GM21723 (cell line): ENCODE measurements around the gene DNAH14.
"Not testable (repeated sequence)": the region's sequence is repeated elsewhere in the genome, so short reads cannot be mapped to it uniquely, and the experiment has no call there.

Experiments used
- ATAC-seq: cut with Tn5 transposase; IDR thresholded peaks from one replicate; pipeline ENCODE4 v1.9.1; 2021; ENCODE audit warnings: mild to moderate bottlenecking, moderate library complexity; ENCODE audit not compliant: unreplicated experiment

Gene DNAH14

GRCh38 chr1:225335098-225335778, 405.8 kb downstream of the DNAH14 start:
- not testable (repeated sequence) for ATAC-seq

- ATAC-seq: no peak
Observed at GRCh38 chr1:225338545-225338944, 409.1 kb downstream of the DNAH14 start.

- ATAC-seq: no peak
Observed at GRCh38 chr1:225341642-225342041, 412.2 kb downstream of the DNAH14 start.

- no peak for ATAC-seq
Observed at GRCh38 chr1:225342695-225343094, 413.2 kb downstream of the DNAH14 start.

DNA sequence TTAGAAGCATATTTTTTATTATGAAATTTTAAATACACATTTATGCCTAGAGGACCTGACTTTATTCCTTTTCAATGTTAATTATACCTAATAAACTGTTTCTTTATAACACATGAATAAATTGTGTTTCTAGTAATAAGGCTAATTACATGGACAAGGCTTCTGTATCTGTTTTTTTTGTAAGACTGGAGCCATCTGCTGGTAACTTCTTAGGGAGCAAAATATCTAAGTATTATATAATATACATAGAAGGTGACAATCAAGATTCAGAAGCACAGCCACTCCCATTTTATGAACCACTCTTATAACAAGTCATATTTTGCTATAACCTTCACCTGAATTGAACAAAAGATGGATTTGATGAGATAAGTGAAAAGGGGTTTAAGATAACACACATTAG, 414.1 kb downstream of the DNAH14 start:
- ATAC-seq: no peak

- no peak for ATAC-seq
Observed at GRCh38 chr1:225347123-225347683, 417.7 kb downstream of the DNAH14 start.

DNA sequence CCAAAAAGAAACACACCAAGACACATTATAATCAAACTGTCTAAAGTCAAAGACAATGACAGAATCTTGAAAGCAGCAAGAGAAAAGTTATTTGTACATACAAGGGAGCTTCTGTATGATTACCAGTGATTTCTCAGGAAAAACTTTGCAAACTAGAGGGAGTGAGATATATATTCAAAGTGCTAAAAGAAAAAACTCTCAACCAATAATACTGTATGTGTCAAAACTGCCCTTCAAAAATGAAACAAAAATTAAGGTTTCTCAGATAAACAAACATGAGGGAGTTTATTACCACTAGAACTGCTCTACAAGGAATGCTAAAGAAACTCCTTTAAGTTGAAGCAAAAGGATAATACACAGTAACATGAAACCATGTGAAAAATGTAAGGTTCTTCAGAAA, 418.9 kb downstream of the DNAH14 start:
- ATAC-seq: no peak

GRCh38 chr1:225349826-225350225, 420.4 kb downstream of the DNAH14 start:
- ATAC-seq: no peak

DNA sequence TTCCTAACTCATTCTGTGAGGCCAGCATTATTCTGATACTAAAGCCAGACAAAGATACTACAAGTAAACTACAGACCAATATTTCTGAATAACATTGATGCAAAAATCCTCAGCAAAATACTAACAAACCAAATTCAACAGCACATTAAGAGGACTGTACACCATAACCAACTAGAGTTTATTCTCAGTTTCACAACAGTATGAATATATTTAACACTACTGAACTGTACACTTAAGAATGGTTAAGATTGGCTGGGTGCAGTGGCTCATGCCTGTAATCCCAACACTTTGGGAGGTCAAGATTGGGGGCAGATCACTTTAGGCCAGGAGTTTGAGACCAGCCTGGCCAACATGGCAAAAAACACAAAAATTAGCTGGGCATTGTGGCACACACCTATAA, 421.4 kb downstream of the DNAH14 start:
- ATAC-seq: no peak

DNA sequence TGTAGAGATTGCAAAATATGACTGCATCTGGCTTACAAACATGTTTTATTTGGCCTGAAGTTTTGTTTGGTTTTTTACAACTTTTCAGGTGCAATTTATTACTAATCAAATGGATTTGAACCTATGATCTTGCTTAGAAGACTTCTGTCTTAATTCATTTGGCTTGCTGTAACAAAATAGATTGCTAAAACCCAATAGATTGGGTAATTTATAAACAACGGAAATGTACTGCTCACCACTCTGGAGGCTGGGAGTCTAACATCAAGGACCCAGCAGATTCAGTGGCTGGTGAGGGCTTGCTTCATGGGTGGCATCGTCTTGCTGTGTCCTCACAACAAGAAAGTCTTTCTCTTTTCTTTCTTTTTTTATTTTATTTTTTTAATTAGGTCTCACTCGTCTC, 425.4 kb downstream of the DNAH14 start:
- no peak for ATAC-seq

GRCh38 chr1:225355863-225356262, 426.4 kb downstream of the DNAH14 start:
- no peak for ATAC-seq

- ATAC-seq: no peak
Observed at GRCh38 chr1:225360119-225360518, 430.6 kb downstream of the DNAH14 start.

GRCh38 chr1:225361176-225361575, 431.7 kb downstream of the DNAH14 start:
- ATAC-seq: no peak

DNA sequence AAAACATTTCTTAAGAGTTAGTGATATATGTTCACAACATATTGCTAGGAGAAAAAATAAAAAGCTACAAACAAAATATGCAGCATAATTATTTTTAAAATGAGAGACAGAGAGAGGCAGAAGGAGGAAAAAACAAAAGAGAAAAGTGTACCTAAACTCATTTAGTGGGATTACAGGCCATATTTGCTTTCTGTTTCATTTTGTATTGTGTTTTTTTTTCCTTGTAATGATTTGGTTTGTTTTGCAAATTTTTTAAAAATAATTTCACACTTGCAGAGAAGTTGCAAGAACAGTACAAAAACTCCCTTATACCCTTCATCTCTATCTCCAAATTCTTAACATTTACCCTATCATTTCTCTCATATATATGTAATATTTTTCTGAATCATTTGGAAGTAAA, 433.3 kb downstream of the DNAH14 start:
- no peak for ATAC-seq

DNA sequence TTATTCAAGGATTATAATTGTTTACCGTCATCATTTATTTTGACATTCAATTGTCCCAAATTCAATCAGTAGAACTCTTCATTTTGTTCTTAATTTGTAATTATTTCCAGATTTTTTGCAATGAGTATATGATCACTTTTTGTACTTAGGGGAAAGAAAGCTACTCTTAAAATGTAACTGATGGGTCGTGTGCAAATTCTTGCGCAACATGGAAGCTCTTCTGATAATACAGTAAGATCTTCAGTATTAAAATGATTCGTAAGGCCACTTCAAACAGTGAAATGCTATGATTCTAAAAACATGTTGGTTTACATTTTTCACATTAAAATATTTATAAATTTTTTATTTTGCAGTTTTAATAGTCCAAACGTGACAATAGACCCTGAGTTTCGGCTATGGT, 435.0 kb downstream of the DNAH14 start:
- no peak for ATAC-seq

DNA sequence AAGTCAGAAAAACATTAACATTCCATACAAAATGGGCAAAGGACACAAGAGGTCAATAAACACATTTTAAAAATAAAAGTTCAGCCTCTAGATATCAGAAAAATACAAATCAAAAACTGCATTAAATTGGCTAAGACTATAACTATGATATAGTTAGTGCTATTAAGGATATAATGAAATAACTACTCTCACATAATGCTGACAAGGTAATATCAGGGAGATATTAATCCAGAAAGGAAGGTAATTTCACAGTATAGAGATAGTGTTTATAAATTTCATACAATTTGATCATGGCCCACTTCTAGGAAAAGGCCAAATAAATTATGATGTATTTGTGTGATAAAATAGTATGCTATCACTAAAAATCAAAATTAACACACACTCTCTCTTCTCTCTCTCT, 436.5 kb downstream of the DNAH14 start:
- ATAC-seq: no peak

DNA sequence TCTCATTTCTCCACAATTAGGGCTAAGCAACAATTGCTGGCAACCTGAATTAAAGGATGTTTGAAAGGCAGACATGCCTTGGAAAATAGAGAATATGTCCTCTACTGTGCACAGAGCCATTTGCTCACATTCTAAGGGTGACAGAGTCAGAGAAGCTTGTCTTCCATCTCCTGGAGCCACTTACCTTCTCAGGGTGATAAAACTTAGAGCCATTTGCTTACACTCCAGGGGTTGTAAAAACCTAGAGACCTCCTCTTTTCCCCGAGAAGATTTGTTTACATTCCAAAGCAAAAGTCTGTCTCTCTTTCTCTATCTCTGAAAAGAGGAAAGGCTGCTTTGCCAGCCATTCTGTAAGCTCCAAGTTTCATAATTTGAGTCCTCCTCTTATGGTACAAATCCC, 437.1 kb downstream of the DNAH14 start:
- no peak for ATAC-seq

- no peak for ATAC-seq
Observed at GRCh38 chr1:225368036-225368552, 438.6 kb downstream of the DNAH14 start.

DNA sequence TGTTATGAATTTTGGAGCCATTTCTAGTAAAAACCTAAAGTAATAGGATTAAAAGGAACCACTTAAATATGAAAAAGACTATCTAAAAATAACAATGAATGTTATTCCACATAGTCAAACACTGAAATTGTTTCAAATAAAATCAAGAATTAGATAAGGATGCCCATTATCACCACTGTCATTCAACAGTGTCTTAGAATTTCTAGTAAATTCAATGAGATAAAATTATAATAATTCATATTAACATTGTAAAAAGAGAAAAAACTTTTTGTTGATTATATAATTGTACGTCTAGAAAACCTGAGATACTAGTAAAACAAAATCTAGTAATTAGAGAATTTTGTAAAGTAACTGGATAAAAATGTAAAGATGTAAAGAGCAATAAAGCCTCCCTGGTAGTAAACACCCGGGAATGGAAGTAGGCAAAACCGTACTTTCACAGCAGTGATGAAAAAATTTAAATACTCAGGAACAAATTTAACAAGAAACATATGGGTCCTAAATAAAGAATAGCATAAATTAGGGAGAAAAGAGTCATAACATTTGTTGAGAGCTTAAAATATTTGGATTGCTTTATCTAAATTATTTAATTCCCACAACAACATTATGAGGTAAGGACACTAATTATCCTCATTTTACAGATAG, 442.0 kb downstream of the DNAH14 start:
- no peak for ATAC-seq

DNA sequence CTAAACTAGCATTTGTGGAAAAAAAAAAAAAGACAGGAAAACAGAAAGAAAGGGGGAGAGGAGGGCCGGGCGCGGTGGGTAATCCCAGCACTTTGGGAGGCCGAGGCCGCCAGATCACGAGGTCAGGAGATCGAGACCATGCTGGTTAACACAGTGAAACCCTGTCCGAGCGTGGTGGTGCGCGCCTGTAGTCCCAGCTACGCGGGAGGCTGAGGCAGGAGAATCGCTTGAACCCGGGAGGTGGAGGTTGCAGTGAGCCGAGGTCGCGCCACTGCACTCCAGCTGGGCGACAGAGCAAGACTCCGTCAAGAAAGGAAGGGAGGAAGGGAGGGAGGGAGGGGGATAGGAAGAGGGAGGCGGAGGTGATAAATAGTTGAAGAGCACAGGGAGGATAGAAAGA, 443.7 kb downstream of the DNAH14 start:
- ATAC-seq: no peak

- no peak for ATAC-seq
Observed at GRCh38 chr1:225374996-225375395, 445.5 kb downstream of the DNAH14 start.

DNA sequence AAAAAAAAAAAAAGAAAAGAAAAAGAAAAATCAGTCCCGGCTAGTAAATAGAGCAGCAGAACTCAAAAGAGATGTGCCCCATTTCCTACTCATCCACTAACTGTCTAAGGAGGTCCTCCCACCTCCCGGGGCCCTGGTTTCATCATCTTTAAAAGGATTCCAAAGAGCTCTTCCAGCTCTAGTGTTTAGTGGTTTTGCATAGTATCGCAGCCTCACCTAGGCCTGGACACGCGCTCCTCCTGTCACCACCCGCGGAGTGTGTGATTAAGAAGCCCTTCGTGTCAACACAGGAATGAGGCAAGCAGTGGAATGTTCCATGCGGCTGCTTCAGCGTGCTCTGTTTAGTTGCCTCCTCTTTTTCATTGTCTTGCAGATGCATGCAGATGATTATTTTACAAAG, 449.4 kb downstream of the DNAH14 start:
- no peak for ATAC-seq
